ENCODE data around the gene H19. TPM values are rescaled to one million over a fixed set of nuclear protein-coding genes. Genes with fewer than 3 reads are reported as not detected.

The H19 gene
- total and polyA plus RNA-seq, 2 of the 8 experiments (the other 6 are each of a cell fraction or from before 2014, with no cell fraction given) = 5.2 to 10.0 TPM

DNA sequence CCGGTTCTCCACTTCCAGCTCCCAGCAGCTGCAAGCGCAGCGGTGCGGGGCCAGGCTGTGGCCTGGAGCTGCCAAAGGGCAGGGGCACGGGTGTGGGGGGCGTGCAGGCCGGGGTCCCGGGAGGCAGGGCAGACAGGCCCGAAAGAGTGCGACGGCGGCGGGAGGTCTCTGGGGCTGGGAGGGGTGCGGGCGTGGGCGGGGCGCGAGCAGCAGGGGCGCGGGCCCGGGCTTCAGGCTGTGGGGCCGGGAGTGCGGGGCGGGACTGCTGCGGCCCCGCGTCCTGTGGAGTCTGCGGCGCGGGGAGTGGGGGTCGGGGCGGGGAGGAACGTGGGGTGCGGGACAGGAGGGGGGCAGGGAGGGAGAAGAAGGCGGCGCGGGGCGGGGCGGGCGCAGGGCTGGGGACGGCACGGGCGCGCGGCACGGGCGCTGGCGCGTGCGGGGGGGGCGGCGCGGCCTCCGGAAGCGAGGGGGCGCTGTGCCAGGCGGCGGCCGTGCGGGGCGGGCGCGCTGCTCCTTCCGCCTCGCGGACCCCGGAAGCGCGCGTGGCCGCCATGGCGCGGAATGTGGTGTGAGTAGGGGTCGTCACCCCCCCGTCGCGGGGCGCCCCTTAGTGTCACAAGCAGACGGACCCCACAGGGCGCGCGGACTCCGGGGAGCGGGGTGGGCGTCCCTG lies 50.7 kb downstream of the H19 start, which contains the start of gene MRPL23 (continued):
- TF ChIP-seq, protein P1, sequence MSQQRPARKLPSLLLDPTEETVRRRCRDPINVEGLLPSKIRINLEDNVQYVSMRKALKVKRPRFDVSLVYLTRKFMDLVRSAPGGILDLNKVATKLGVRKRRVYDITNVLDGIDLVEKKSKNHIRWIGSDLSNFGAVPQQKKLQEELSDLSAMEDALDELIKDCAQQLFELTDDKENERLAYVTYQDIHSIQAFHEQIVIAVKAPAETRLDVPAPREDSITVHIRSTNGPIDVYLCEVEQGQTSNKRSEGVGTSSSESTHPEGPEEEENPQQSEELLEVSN (IDR thresholded peaks at IDR 0.05) = no peak
- TF ChIP-seq TEAD4 (IDR thresholded peaks at IDR 0.05; ENCODE audit: low read depth, low read length) = no peak

MicroRNAs within 50 kb of the gene (microRNA counts, 767-probe panel; counts per million panel counts)
- microRNA hsa-miR-675-5p = 879 counts per million, percentile 95 among the panel's probes with 10 or more counts

Small RNA genes lying within 50 kb of the gene (small RNA-seq; reads per million reads assigned to genes)
- gene RF01972 (ENCODE audit: insufficient read depth) (not detected), gene RF01973 (ENCODE audit: insufficient read depth) (not detected)

Other genes with a start within 250 kb of the H19 start
- gene IFITM10, start 247.2 kb downstream of the H19 start, total RNA-seq (2021; fragmentation: NEBNext Ultra II Directional; extraction: Animal tissue kit (Norgen Biotek cat#: 25700)) = 0.22 and 0.23 TPM in 2 replicates
- 0.08 and 0.14 TPM in 2 replicates for gene IFITM10, start 247.2 kb downstream of the H19 start, polyA plus RNA-seq (2011; rRNA removed)
- gene CTSD, start 233.9 kb downstream of the H19 start, total RNA-seq (2021; fragmentation: NEBNext Ultra II Directional; extraction: Animal tissue kit (Norgen Biotek cat#: 25700)) = 169 and 182 TPM in 2 replicates
- 173 and 243 TPM in 2 replicates for gene CTSD, start 233.9 kb downstream of the H19 start, polyA plus RNA-seq (2011; rRNA removed)
- not detected in 2 replicates for gene SYT8, start 162.9 kb downstream of the H19 start, total RNA-seq (2021; fragmentation: NEBNext Ultra II Directional; extraction: Animal tissue kit (Norgen Biotek cat#: 25700))
- gene SYT8, start 162.9 kb downstream of the H19 start, polyA plus RNA-seq (2011; rRNA removed) = not detected in 2 replicates
- not detected in 2 replicates for gene TNNI2, start 158.9 kb downstream of the H19 start, total RNA-seq (2021; fragmentation: NEBNext Ultra II Directional; extraction: Animal tissue kit (Norgen Biotek cat#: 25700))
- 0.39 TPM in 1 of 2 replicates, not detected in the other for gene TNNI2, start 158.9 kb downstream of the H19 start, polyA plus RNA-seq (2011; rRNA removed)
- gene LSP1, start 144.8 kb downstream of the H19 start, total RNA-seq (2021; fragmentation: NEBNext Ultra II Directional; extraction: Animal tissue kit (Norgen Biotek cat#: 25700)) = not detected in 2 replicates
- 0.03 TPM in 1 of 2 replicates, not detected in the other for gene LSP1, start 144.8 kb downstream of the H19 start, polyA plus RNA-seq (2011; rRNA removed)
- not detected in 2 replicates for gene PRR33, start 105.9 kb downstream of the H19 start, total RNA-seq (2021; fragmentation: NEBNext Ultra II Directional; extraction: Animal tissue kit (Norgen Biotek cat#: 25700))
- 0.02 and 0.08 TPM in 2 replicates for gene PRR33, start 105.9 kb downstream of the H19 start, polyA plus RNA-seq (2011; rRNA removed)
- gene TNNT3, start 78.1 kb downstream of the H19 start, total RNA-seq (2021; fragmentation: NEBNext Ultra II Directional; extraction: Animal tissue kit (Norgen Biotek cat#: 25700)) = not detected in 2 replicates
- gene TNNT3, start 78.1 kb downstream of the H19 start, polyA plus RNA-seq (2011; rRNA removed) = not detected in 2 replicates
- gene MRPL23, start 50.5 kb downstream of the H19 start, total RNA-seq (2021; fragmentation: NEBNext Ultra II Directional; extraction: Animal tissue kit (Norgen Biotek cat#: 25700)) = 86.0 and 86.4 TPM in 2 replicates
- gene MRPL23, start 50.5 kb downstream of the H19 start, polyA plus RNA-seq (2011; rRNA removed) = 244 and 281 TPM in 2 replicates
- 1.3 and 1.5 TPM in 2 replicates for gene IGF2, start 141.5 kb upstream of the H19 start, total RNA-seq (2021; fragmentation: NEBNext Ultra II Directional; extraction: Animal tissue kit (Norgen Biotek cat#: 25700))
- 0.74 and 2.0 TPM in 2 replicates for gene IGF2, start 141.5 kb upstream of the H19 start, polyA plus RNA-seq (2011; rRNA removed)
- gene INS, start 163.4 kb upstream of the H19 start, total RNA-seq (2021; fragmentation: NEBNext Ultra II Directional; extraction: Animal tissue kit (Norgen Biotek cat#: 25700)) = not detected in 2 replicates
- not detected in 2 replicates for gene INS, start 163.4 kb upstream of the H19 start, polyA plus RNA-seq (2011; rRNA removed)
- not detected in 2 replicates for gene TH, start 174.0 kb upstream of the H19 start, total RNA-seq (2021; fragmentation: NEBNext Ultra II Directional; extraction: Animal tissue kit (Norgen Biotek cat#: 25700))
- gene TH, start 174.0 kb upstream of the H19 start, polyA plus RNA-seq (2011; rRNA removed) = 0.09 and 0.16 TPM in 2 replicates